Coronary artery (tissue), 2 donors: Measurements from ENCODE around the gene SPATA45.
"Not testable (repeated sequence)": the region's sequence is repeated elsewhere in the genome, so short reads cannot be mapped to it uniquely, and the experiment has no call there.

Source experiments
- DNase-seq: peaks from one replicate; pipeline ENCODE4 v3.0.0-alpha.2; 2017; ENCODE audit warnings: low spot score
- H3K27ac ChIP-seq, 2 donors: fragments of 200-600 bp; sonication (generic); one replicate each; pipeline ENCODE4 v1.5.1; 2016 to 2019
- H3K4me3 ChIP-seq: fragments of 200-600 bp; sonication (generic); 2 replicates; pipeline ENCODE4 v1.5.1; 2016; ENCODE audit warnings: mild to moderate bottlenecking, moderate library complexity
- CTCF ChIP-seq: fragments of 200-600 bp; sonication (generic); IDR thresholded peaks from one replicate; pipeline ENCODE4 v1.5.1; 2019; ENCODE audit warnings: antibody characterized with exemption

Gene SPATA45

GRCh38 chr1:212867192-212867591 lies 19.7 kb upstream of the SPATA45 start:
- no peak overlapping the region for H3K4me3 ChIP-seq
- no peak for TF ChIP-seq CTCF
- H3K27ac ChIP-seq = no peak overlapping the region
- no peak for DNase-seq

GRCh38 chr1:212864201-212864600 lies 16.8 kb upstream of the SPATA45 start:
- no peak for TF ChIP-seq CTCF
- Histone ChIP-seq H3K27ac (no peak overlapping the region), H3K4me3 (no peak overlapping the region)
- DNase-seq = no peak

- not testable (repeated sequence) for H3K4me3 ChIP-seq, H3K27ac ChIP-seq, DNase-seq
Measured at GRCh38 chr1:212863345-212863744, 15.9 kb upstream of the SPATA45 start.

- no peak overlapping the region for H3K4me3 ChIP-seq
- no peak for DNase-seq
- H3K27ac ChIP-seq = no peak overlapping the region
- no peak for TF ChIP-seq CTCF
Measured at GRCh38 chr1:212862111-212862690, 14.8 kb upstream of the SPATA45 start.

GRCh38 chr1:212860713-212861581 lies 13.5 kb upstream of the SPATA45 start:
- no peak overlapping the region for H3K4me3 ChIP-seq
- DNase-seq = no peak
- no peak overlapping the region for H3K27ac ChIP-seq
- no peak for TF ChIP-seq CTCF

GRCh38 chr1:212858461-212859265 lies 11.2 kb upstream of the SPATA45 start:
- DNase-seq = peak; percentile 78
- Histone ChIP-seq H3K4me3 (peak overlapping the region; percentile 90), H3K27ac (peak overlapping the region; percentile 92)
- no peak for TF ChIP-seq CTCF

- H3K4me3 ChIP-seq = peak within 1 kb of the TSS; percentile 90
- TF ChIP-seq CTCF = no peak
- H3K27ac ChIP-seq = peak within 1 kb of the TSS; percentile 92
- peak; percentile 99 for DNase-seq
Measured at GRCh38 chr1:212857992-212858460, 10.6 kb upstream of the SPATA45 start, which contains the start of gene FLVCR1. TSS of gene FLVCR1 (plus strand) at chr1:212858275. CDS start at chr1:212858453, 178 bp downstream.
